Tibial nerve (tissue), 4 donors: ENCODE data around the gene ZNF423. TPM values are rescaled to one million over a fixed set of nuclear protein-coding genes. Genes with fewer than 3 reads are reported as not detected.
A peak's percentile ranks its signal among the peaks of the same experiment; 100 is the strongest.

Experiments
- DNase-seq, 2 donors: peaks; one replicate each; pipeline ENCODE4 v3.0.0-alpha.2; 2019; ENCODE audit warnings: low spot score in 2 of 2
- H3K27ac ChIP-seq, 4 donors: fragments of 200-600 bp; sonication (generic) in 3 of 4; one replicate each; pipeline ENCODE4 v1.5.1; 2017 to 2019; ENCODE audit warnings: mild to moderate bottlenecking in 1 of 4
- H3K27me3 ChIP-seq, 2 donors: fragments of 200-600 bp; sonication (generic) in 1 of 2; one replicate each; pipeline versions ENCODE4 v1.5.1 to v1.6.0; 2017 to 2019
- H3K36me3 ChIP-seq, 3 donors: fragments of 200-600 bp; sonication (generic); one replicate each; pipeline ENCODE4 v1.5.1; 2018 to 2019
- H3K4me1 ChIP-seq, 4 donors: fragments of 200-600 bp; sonication (generic) in 3 of 4; one replicate each; pipeline ENCODE4 v1.5.1; 2017 to 2019
- H3K4me3 ChIP-seq, 4 donors: fragments of 200-600 bp; sonication (generic) in 3 of 4; one replicate each; pipeline ENCODE4 v1.5.1; 2017 to 2019; ENCODE audit warnings: mild to moderate bottlenecking in 1 of 4, moderate library complexity in 1 of 4
- H3K9me3 ChIP-seq, 4 donors: fragments of 200-600 bp; sonication (generic) in 3 of 4; one replicate each; pipeline ENCODE4 v1.5.1; 2017 to 2019
- EP300 ChIP-seq, 2 donors: sonication (generic); formaldehyde crosslinking; IDR thresholded peaks; one replicate each; pipeline ENCODE4 v1.6.1; 2017; ENCODE audit warnings: antibody characterized with exemption in 2 of 2, mild to moderate bottlenecking in 1 of 2
- POLR2A ChIP-seq, 2 donors: fragments of 450-650 bp; IDR thresholded peaks; one replicate each; pipeline ENCODE4 v1.6.1; 2017; ENCODE audit warnings: antibody characterized with exemption in 2 of 2, mild to moderate bottlenecking in 2 of 2, moderate library complexity in 2 of 2
- WGBS, 2 donors: methylation state at CpG; one replicate each; pipeline ENCODE4 v1.1.5; 2018; 5-methylcytosine and 5-hydroxymethylcytosine counted together
- total RNA-seq, 4 donors: library from RNA; depleted of rRNA; stranded (reverse); fragments of >200 nt; gene quantifications; one replicate each; pipeline ENCODE4 v1.1.0, GENCODE V29; 2016
- TF ChIP-seq, protein P1 (sequence below), 5 experiments: fragments of 200-600 bp in 3 of 5; fragments of 450-650 bp in 2 of 5; sonication (generic) in 3 of 5; IDR thresholded peaks; one replicate each; pipeline ENCODE4 v1.5.1; 2016 to 2019; ENCODE audit warnings: antibody characterized with exemption in 5 of 5, mild to moderate bottlenecking in 3 of 5, moderate library complexity in 2 of 5

The ZNF423 gene
- total RNA-seq, 4 donors from 2014 or later: 15.9 to 20.5 (median 18.5) TPM

DNA sequence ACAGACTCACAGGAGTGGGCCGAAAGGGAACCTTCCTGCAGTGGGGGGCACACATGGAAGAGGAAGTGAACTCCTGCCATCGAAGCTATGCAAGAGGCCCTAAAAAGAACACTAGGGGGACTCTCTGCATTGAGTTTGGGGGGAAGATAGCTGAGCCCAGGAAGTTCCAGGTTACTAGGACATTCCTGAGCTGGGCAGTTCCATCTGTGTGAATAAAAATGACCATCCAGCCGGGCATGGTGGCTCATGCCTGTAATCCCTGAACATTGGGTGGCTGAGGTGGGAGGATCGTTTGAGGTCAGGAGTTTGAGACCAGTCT is 211.8 kb downstream of the ZNF423 start:
- DNase-seq: no peak
- TF ChIP-seq POLR2A (IDR thresholded peaks at IDR 0.05) (no peak), EP300 (IDR thresholded peaks at IDR 0.05) (no peak)
- TF ChIP-seq, protein P1, sequence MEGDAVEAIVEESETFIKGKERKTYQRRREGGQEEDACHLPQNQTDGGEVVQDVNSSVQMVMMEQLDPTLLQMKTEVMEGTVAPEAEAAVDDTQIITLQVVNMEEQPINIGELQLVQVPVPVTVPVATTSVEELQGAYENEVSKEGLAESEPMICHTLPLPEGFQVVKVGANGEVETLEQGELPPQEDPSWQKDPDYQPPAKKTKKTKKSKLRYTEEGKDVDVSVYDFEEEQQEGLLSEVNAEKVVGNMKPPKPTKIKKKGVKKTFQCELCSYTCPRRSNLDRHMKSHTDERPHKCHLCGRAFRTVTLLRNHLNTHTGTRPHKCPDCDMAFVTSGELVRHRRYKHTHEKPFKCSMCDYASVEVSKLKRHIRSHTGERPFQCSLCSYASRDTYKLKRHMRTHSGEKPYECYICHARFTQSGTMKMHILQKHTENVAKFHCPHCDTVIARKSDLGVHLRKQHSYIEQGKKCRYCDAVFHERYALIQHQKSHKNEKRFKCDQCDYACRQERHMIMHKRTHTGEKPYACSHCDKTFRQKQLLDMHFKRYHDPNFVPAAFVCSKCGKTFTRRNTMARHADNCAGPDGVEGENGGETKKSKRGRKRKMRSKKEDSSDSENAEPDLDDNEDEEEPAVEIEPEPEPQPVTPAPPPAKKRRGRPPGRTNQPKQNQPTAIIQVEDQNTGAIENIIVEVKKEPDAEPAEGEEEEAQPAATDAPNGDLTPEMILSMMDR (IDR thresholded peaks at IDR 0.05): peak in 1 of 5 experiments; percentile 12

DNA sequence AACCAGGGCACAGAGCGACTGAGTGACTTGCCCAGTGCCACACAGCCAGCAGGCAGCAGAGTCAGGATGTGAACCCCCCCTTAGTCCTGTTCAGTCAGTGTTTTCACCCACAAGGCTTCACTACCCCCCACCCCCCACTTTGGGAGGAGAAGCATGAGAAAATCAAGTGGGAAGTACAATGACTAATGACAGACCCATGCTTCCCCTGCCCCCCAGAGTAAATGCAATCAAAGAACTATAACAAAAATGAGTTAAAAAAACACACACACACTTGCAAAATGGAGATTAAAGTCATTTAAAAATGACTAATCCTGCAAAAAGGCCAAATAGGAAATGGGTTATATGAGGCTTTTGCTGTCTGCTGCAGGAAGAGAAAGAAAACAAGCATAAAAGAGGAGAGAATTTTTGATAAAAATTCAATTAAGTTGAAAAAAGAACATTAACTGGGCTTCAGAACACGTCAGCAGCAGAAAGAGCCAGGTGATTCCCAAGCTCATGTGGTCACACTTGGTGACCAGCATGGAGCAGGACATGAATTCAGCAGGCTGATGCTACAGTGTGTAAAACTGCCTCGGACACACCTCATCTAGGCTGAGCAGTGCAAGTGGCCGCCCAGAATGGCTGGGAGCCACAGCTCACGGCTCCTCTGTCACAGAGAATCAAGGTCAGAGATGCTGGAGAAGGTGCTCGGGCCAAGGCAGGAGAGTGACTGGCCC is 212.3 kb downstream of the ZNF423 start:
- no peaks in the 10 kb centered on the region for H3K27me3 ChIP-seq
- peaks cover 0 to 35% (median 2%) of the 10 kb centered on the region in 4 donors for H3K9me3 ChIP-seq
- TF ChIP-seq EP300 (IDR thresholded peaks at IDR 0.05): no peak
- TF ChIP-seq, protein P1 (IDR thresholded peaks at IDR 0.05): no peak
- no peak for TF ChIP-seq POLR2A (IDR thresholded peaks at IDR 0.05)
- WGBS, 2 donors: 55 to 58% methylated on average over 6 of the region's 6 CpGs
- peaks cover 0 to 31% (median 0%) of the 10 kb centered on the region in 4 donors for H3K4me1 ChIP-seq
- DNase-seq: no peak
- peak overlapping the region in 1 of 4 donors; percentile 36 for H3K27ac ChIP-seq
- no peak overlapping the region for H3K4me3 ChIP-seq
- peaks cover 0 to under 1% (median 0%) of the 10 kb centered on the region in 3 donors for H3K36me3 ChIP-seq

More for the DNA sequence above, 211.8 kb downstream of the ZNF423 start:
- Histone ChIP-seq H3K27ac (no peak overlapping the region), H3K27me3 (no peaks in the 10 kb centered on the region), H3K36me3 (no peaks in the 10 kb centered on the region), H3K4me3 (no peak overlapping the region), H3K4me1 (peaks cover 0 to 28% (median 0%) of the 10 kb centered on the region in 4 donors), H3K9me3 (peaks cover 0 to 40% (median 2%) of the 10 kb centered on the region in 4 donors)
- WGBS, 2 donors: 43 to 50% methylated on average over 4 of the region's 4 CpGs

DNA sequence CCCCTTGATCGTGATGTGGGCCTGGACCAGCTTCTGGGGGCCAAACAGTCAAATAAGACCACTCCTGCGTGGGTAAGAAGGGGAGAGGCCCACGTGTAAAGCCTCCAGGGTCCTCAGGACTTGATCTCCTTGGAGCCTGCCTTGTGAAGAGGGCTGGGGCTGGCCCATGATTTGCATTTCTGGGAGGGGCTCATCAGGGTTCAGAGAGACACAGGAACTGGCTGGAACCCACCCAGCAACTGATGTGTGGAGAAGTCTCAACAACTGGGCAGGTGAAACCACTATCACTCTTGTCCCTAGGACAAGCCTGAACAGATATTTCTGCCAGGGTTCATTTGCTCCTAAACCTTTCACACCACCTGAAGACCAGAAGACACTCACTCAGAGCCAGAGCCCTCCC is 214.7 kb downstream of the ZNF423 start:
- Histone ChIP-seq H3K27ac (no peak overlapping the region), H3K4me3 (no peak overlapping the region), H3K9me3 (peaks cover 0 to 14% (median 0%) of the 10 kb centered on the region in 4 donors), H3K36me3 (peaks cover 0 to 23% (median 0%) of the 10 kb centered on the region in 3 donors), H3K27me3 (no peaks in the 10 kb centered on the region), H3K4me1 (peaks cover 0 to 31% (median 0%) of the 10 kb centered on the region in 4 donors)
- no peak for TF ChIP-seq POLR2A (IDR thresholded peaks at IDR 0.05)
- TF ChIP-seq, protein P1 (IDR thresholded peaks at IDR 0.05): no peak
- TF ChIP-seq EP300 (IDR thresholded peaks at IDR 0.05): no peak
- 66% methylated on average over 3 of the region's 3 CpGs for WGBS, 2 donors
- DNase-seq: no peak

DNA sequence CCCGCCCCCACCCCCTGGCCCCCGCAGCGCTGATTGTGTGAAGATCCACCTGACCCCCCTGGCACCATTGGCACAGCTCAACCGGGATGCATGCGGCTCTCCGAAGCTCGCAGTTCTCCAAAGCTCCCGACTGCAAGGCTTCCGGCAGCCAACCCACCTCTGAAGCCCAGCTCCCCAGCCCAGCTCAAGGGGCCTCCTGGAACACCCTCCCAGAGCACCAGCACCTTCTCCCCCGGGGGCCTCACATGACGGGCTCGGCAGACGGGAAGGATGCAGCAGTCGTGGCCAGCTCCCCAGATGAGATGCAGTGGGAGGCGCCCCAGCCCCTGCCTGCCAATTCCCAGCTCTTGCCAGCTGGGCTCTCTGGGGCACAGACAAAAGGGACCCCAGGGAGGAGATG is 215.3 kb downstream of the ZNF423 start:
- no peaks in the 10 kb centered on the region for H3K27me3 ChIP-seq
- H3K9me3 ChIP-seq: peaks cover 0 to 7% (median 0%) of the 10 kb centered on the region in 4 donors
- WGBS, 2 donors: 33 to 36% methylated on average over 7 to 9 of the region's 15 CpGs
- TF ChIP-seq, protein P1 (IDR thresholded peaks at IDR 0.05): no peak
- no peak for TF ChIP-seq POLR2A (IDR thresholded peaks at IDR 0.05)
- TF ChIP-seq EP300 (IDR thresholded peaks at IDR 0.05): no peak
- H3K4me1 ChIP-seq: peaks cover 0 to 31% (median 0%) of the 10 kb centered on the region in 4 donors
- H3K27ac ChIP-seq: no peak overlapping the region
- H3K4me3 ChIP-seq: no peak overlapping the region
- no peak for DNase-seq
- H3K36me3 ChIP-seq: peaks cover 0 to 29% (median 0%) of the 10 kb centered on the region in 3 donors

DNA sequence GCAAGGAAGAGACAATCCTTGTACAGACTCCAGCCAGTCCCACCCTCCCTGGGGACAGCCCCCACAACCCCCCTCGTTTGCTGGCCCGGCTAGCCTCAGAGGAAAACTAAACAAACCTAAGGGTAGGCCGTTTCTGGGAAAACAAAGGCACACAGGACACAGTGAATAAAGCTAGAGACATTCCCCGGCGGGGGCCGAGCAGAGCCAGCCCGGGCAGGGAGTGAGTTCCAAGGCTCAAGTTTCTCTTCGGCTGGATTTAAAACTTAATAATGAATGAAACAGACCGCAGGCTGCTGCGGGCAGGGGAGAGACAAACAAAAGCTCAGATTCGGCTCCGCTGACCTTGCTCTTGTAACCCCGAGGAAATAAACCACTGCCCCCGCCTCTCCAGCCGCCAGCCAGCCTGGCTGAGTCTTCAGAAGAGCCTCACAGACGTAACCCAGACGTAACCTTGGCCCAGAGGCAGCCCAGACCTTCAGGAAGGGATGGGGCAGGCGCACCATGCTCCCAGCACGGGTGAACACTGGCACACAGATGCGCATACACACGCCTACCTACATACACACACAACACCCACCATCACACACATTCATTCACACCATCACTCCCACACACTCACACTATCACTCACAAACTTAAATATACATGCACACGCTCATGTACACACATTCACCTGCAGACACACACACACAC is 216.0 kb downstream of the ZNF423 start:
- H3K4me3 ChIP-seq: no peak overlapping the region
- peaks cover 0 to 35% (median 0%) of the 10 kb centered on the region in 3 donors for H3K36me3 ChIP-seq
- DNase-seq: no peak
- H3K27me3 ChIP-seq: no peaks in the 10 kb centered on the region
- WGBS, 2 donors: 14 to 18% methylated on average over 22 of the region's 22 CpGs
- no peak for TF ChIP-seq EP300 (IDR thresholded peaks at IDR 0.05)
- H3K27ac ChIP-seq: peak overlapping the region in 2 of 4 donors; percentile 5 to 71
- peaks cover 0 to 31% (median 0%) of the 10 kb centered on the region in 4 donors for H3K4me1 ChIP-seq
- H3K9me3 ChIP-seq: peaks cover 0 to under 1% (median 0%) of the 10 kb centered on the region in 4 donors
